Measurements from ENCODE around the gene SGCG. TPM values are rescaled to one million over a fixed set of nuclear protein-coding genes. Genes with fewer than 3 reads are reported as not detected.
"Not testable (repeated sequence)": the region's sequence is repeated elsewhere in the genome, so short reads cannot be mapped to it uniquely, and the experiment has no call there.

SGCG gene, protein sequence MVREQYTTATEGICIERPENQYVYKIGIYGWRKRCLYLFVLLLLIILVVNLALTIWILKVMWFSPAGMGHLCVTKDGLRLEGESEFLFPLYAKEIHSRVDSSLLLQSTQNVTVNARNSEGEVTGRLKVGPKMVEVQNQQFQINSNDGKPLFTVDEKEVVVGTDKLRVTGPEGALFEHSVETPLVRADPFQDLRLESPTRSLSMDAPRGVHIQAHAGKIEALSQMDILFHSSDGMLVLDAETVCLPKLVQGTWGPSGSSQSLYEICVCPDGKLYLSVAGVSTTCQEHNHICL
- not detected in 2 replicates for total RNA-seq (2014; rRNA removed; shearing (Covaris generic))

- DNase-seq (ENCODE audit: low read depth) = no peak
Observed at GRCh38 chr13:23180711-23181110, at the start of gene SGCG. TSS of gene SGCG (plus strand) at chr13:23180979. CDS start at chr13:23203695, 22,716 bp downstream.

DNA sequence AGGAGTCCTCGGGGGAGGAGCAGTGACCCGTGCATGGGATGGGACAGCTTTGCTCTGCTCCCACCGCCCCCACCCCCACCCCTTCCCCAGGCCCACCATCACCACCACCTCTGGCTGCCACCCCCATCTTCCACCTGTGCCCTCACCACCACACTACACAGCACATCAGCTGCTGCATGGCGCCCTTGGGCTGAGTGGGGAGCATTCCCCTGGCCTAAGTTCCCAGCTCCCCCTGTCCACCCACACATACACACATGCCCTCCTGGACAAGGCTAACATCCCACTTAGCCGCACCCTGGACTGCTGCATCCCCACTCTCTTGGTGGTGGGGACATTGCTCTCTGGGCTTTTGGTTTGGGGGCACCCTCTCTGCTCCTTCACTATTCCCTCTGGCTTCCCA lies 46.2 kb upstream of the SGCG start:
- no peak for DNase-seq (ENCODE audit: low read depth)

DNA sequence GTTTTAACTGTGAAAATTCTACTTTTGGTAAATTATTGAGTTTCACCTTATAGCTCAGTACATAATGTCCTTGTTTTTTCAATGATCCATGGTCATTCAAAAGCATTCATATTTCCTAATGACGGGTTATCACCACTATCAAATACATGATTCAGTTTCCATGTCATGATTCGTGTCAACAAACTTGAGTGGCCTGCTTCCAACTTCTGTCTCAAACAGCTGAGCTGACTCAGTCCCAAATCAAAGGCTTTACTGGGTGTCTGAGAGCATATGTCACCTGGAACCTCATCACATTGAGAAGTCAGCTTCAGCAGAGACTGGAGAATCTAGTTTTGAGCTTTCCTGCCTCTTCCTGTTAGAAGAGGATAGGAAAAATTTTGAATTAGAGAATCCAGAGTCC lies 40.3 kb upstream of the SGCG start:
- no peak for DNase-seq (ENCODE audit: low read depth)

- no peak for DNase-seq (ENCODE audit: low read depth)
Observed at GRCh38 chr13:23141964-23142363, 38.8 kb upstream of the SGCG start.

- DNase-seq (ENCODE audit: low read depth) = not testable (repeated sequence)
Observed at GRCh38 chr13:23142607-23143006, 38.2 kb upstream of the SGCG start.

DNA sequence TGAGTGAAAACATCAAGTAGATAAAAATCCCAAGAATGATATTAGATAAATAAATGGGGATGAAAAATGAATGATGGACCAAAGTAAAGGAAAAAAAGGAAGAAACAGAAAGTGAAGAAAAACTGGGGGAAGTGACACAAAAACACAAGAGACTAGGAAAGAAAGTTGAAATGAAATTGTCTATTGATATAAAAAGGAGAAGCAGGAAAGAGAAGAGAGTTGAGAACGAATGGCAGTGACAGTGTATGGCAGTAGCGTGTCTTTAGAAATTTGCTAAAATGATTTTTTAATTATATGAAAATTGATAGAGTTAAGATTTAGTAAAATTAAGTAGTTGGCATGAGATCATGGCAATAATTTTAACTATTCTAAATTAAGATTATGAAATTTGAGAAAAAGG lies 36.3 kb upstream of the SGCG start:
- no peak for DNase-seq (ENCODE audit: low read depth)

- DNase-seq (ENCODE audit: low read depth) = no peak
Observed at GRCh38 chr13:23146006-23146405, 34.8 kb upstream of the SGCG start.

GRCh38 chr13:23146811-23147625 lies 33.8 kb upstream of the SGCG start:
- DNase-seq (ENCODE audit: low read depth) = no peak

- no peak for DNase-seq (ENCODE audit: low read depth)
Observed at GRCh38 chr13:23147827-23148226, 33.0 kb upstream of the SGCG start.

DNA sequence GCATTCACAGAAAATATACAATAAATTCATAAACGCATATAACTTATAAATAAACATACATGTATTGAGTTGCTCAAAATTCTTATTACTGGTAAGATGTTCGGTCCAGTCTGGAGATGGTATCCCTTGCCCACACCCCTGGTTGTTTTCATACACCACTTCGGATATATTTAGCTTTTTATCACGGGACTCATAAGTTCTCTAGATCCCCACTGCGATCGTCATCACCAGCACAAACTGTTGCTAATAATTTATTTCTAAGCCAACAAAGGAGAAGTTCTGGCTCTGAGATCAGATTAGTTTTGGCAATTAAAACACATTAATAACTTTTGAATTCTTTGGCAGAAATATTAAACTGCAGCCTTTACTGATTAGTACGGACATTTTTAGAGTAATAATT lies 23.0 kb upstream of the SGCG start:
- no peak for DNase-seq (ENCODE audit: low read depth)

- peak; percentile 3 for DNase-seq (ENCODE audit: low read depth)
Observed at GRCh38 chr13:23159205-23159759, 21.5 kb upstream of the SGCG start.

- no peak for DNase-seq (ENCODE audit: low read depth)
Observed at GRCh38 chr13:23159760-23160637, 20.8 kb upstream of the SGCG start.

GRCh38 chr13:23160638-23161480 lies 19.9 kb upstream of the SGCG start:
- DNase-seq (ENCODE audit: low read depth) = no peak

DNA sequence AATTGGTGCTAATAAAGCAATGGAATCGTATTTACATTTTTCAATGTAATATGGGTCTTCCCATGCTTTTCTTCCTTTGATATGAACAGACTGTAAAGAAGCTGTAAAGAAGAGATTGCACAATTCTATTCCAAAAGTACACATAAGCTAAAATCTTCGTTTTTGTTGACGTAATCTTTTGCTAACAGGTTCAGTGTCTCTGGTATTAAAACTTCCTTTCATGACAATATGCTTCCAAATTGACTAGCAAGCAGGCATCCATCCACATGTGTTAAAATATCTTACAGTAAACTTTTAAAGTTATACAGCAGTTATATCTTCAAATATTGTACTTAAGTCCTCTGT lies 19.3 kb upstream of the SGCG start:
- no peak for DNase-seq (ENCODE audit: low read depth)

DNA sequence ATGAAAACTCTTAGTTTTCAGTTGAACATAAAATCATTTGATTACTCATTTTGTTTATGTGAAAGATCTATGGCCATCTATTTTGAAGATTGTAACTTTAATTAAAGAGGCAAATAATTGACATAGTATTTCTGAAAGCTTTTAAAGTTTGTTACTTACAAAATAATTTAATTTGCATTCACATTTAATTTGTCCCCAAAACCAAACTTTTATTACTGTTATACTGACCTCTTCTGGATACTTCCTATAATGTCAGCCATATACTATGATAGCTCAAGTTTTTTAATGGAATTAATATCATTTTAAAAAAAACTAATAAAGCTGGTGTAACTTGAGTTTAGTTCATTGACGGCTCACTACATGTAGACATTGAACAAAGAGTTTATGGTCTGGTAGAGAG lies 4.9 kb upstream of the SGCG start:
- DNase-seq (ENCODE audit: low read depth) = no peak

DNA sequence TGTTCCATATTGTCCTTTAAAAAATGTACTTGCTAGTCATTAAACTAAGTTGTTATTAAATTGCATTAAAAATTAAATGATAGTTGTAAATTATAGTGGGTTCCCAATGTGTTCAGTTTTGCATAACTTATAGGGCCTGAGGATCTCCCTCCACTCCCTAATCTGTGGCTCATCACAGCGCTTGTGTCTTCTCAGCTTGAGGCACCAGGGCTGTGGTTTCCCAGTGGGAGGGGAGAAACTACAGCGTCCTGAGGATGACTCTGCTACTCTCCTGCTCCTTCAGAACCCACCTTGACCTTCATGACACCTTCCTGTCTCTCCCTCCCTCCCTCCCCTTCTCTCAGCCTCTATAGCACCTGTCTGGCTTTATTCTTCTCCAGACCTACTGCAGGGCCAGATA lies 1.4 kb downstream of the SGCG start:
- no peak for DNase-seq (ENCODE audit: low read depth)

GRCh38 chr13:23183292-23183691 lies 2.5 kb downstream of the SGCG start:
- no peak for DNase-seq (ENCODE audit: low read depth)

DNA sequence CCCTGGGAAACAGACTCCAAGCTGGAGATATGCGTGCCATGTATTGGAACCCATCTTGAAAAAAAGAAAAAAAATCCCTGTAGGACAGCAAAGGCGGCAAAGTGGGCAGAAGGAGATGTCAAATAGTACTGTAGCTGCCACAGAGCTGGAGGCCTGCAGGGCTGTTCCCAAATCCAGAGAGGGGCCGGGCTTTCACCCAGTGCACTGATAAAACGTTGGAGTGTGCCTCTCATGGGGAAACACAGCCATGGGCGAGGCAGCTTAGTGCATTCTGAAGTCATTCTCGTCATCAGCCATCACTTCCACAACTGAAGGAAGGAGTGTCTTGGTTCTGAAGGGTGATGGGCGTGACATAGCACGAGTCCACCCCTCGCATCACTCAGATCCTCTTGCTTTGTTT lies 4.8 kb downstream of the SGCG start:
- no peak for DNase-seq (ENCODE audit: low read depth)

GRCh38 chr13:23201870-23202269 lies 21.1 kb downstream of the SGCG start:
- no peak for DNase-seq (ENCODE audit: low read depth)

DNA sequence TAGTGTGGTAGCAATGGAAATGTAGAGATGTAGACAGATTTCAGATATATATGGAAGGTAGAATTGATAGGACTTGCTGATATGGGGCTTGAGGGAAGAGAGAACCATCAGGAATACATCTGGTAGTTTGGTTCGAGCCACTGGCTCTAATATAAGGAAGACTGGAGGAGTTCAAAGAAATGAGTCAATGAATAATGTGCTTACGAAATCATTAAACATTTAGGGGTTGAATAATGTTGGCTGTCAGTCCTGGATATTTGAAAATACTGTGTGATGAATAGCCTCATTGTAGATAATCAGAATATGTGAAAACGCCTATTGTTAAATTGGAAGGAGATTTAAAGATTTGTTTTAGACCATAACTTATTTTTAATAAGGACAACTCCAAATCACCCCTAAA lies 21.6 kb downstream of the SGCG start:
- no peak for DNase-seq (ENCODE audit: low read depth)

DNA sequence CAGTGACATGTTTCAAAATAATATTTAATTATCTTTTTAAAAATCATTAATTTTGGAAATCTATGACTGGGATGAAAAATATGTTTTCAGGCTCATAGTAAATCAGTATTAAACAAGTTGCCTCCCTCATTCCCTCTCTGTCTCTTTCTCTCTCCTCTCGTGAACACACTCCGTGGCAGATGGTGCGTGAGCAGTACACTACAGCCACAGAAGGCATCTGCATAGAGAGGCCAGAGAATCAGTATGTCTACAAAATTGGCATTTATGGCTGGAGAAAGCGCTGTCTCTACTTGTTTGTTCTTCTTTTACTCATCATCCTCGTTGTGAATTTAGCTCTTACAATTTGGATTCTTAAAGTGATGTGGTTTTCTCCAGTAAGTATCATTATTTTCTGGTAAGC lies 22.7 kb downstream of the SGCG start:
- no peak for DNase-seq (ENCODE audit: low read depth)
